Measurements from ENCODE around the gene RYR3.

- TF ChIP-seq CTCF (IDR thresholded peaks at IDR 0.05; ENCODE audit: low read depth, low read length, poor library complexity, severe bottlenecking) (no peak), EZH2phosphoT487 (IDR thresholded peaks at IDR 0.05; ENCODE audit: borderline replicate concordance, low read length) (no peak)
Observed at GRCh38 chr15:33396475-33396874, 85.7 kb downstream of the RYR3 start.

All from DOHH2 (cell line).